Germinal center (tissue), 1 donor: Measurements from ENCODE around the gene FAM117B.

Experiments used
- DNase-seq: peaks from one replicate; pipeline ENCODE4 v3.0.0; 2012; ENCODE audit warnings: mixed read lengths, low spot score

FAM117B gene

DNA sequence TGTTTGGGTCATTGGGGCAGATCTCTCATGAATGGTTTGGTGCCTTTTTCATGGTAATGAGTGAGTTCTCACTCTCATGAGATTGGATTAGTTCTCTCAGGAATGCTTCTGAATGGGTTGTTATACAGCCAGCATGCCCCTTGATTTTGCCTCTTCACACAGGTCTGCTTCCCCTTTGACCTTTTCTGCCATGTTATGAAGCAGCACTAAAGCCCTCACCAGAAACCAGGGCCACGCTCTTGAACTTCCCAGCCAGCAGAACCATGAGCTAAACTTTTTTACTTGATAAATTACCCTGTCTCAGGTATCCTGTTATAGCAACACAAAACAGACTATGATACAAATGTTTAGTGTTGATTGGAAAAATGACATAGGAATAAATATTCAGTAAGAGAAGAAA is 179.5 kb downstream of the FAM117B start:
- DNase-seq: no peak

DNA sequence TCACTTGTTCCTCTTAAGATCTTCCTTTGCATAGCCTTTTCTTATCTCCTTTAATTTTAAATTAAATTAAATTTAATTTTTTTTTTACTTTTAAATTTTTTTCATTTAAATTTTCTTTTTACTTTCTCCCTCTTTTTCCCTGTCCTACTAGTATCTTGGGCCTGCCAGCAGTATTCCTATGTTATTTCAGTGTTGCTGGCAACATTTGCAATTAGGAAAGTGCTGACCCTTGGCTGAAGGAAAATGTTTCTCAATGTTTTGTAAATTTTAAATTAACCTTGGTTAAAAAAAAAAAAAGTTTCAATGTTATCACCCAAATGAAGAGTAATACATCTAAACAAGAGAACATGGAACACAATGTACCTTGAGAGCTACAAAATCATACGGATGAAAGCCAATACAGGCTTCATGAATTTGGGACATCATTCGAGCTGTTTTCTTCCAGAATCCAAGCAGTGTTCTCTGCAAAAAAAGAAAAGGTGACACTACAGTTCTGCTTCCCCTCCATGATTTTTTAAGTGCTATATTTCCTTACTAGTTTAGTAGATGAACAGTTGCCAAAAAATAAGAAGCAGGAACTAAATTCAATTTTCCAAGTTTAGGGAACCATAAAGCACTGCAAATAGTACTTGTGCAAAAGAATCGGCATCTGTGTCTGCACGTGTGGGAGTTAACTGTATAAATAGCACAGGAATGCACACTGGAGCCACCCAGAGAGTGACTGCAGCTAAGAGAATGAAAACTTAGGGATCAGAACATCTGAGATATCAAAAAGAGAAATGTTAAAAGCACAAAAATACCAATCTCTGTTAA is 181.0 kb downstream of the FAM117B start:
- DNase-seq: no peak

DNA sequence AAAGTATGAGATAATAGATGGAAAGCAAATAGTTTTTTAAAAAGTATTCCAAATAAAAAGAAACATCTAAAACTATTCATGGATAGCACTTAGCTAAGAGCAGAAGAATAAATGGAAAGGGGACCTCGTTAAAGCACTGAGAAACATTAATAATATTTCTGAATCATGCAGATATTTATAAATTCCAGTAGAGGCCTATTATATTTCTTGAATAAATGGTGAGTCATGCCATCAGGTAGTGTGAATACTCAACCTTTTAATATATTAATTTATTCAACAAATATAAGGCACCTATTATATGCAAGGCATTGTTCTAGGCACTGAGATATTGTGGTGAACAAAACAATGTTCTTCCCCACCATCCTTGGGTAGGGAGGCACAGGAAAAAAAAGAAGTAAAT is 183.0 kb downstream of the FAM117B start:
- DNase-seq: no peak

DNA sequence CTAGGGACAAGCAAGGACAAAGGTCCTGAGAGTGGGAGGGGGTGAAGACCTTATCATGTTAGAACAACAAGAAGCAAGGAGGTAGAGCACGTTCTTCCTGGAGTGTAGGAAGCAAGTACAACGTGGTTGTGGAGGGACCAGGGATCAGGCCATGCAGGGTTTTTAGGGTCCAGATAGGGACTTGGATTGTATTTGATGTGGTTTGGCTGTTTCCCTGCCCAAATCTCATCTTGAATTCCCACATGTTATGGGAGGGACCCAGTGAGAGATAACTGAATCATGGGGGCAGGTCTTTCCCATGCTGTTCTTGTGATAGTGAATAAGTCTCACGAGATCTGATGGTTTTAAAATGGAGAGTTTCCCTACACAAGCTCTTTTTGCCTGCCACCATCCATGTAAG is 183.6 kb downstream of the FAM117B start:
- DNase-seq: no peak
